K562 (cell line): ENCODE measurements around the gene GTF2A1. TPM values are rescaled to one million over a fixed set of nuclear protein-coding genes. Genes with fewer than 3 reads are reported as not detected.

Experiments
- C11orf30 ChIP-seq: fragments of 450-650 bp; IDR thresholded peaks from 2 replicates; pipeline ENCODE4 v1.6.1; 2016; ENCODE audit warnings: low read depth, mild to moderate bottlenecking
- E2F6 ChIP-seq, 2 experiments: IDR thresholded peaks; 2 replicates each; pipeline ENCODE4 v1.6.1; 2011; ENCODE audit warnings: borderline replicate concordance in 1 of 2, control low read depth in 1 of 2, low read depth in 1 of 2, low read length in 1 of 2, mild to moderate bottlenecking in 1 of 2, mixed read lengths in 1 of 2, moderate library complexity in 1 of 2; ENCODE audit not compliant: insufficient read depth in 1 of 2, insufficient read length in 1 of 2, poor library complexity in 1 of 2, severe bottlenecking in 1 of 2; ENCODE audit errors: extremely low read depth in 1 of 2
- IRF2 ChIP-seq: sonication (generic); formaldehyde crosslinking; IDR thresholded peaks from 2 replicates; pipeline ENCODE4 v1.8.1; 2022; ENCODE audit warnings: mild to moderate bottlenecking, missing genetic modification reagents
- KAT2B ChIP-seq: IDR thresholded peaks from one replicate; pipeline ENCODE4 v1.6.1; 2012; ENCODE audit warnings: low read depth, mild to moderate bottlenecking, control low read depth, inconsistent platforms, low read length, moderate library complexity
- L3MBTL2 ChIP-seq: fragments of 450-650 bp; IDR thresholded peaks from 2 replicates; pipeline ENCODE4 v1.6.1; 2016; ENCODE audit warnings: mild to moderate bottlenecking, moderate library complexity
- MGA ChIP-seq: fragments of 450-650 bp; IDR thresholded peaks from 2 replicates; pipeline ENCODE4 v1.6.1; 2016; ENCODE audit warnings: mild to moderate bottlenecking, moderate library complexity
- NR2C1 ChIP-seq, 2 experiments: fragments of 450-650 bp; IDR thresholded peaks; 2 replicates each; pipeline ENCODE4 v1.6.1; 2017; ENCODE audit warnings: mild to moderate bottlenecking in 2 of 2, antibody characterized with exemption in 1 of 2, inconsistent platforms in 1 of 2, missing compliant biosample characterization in 1 of 2, missing genetic modification characterization in 1 of 2
- SP1 ChIP-seq: sonication (generic); formaldehyde crosslinking; IDR thresholded peaks from 2 replicates; pipeline ENCODE4 v1.8.1; 2022; ENCODE audit warnings: mild to moderate bottlenecking, missing genetic modification reagents
- TAF9B ChIP-seq: fragments of 450-650 bp; IDR thresholded peaks from 2 replicates; pipeline ENCODE4 v1.6.1; 2018; ENCODE audit warnings: mild to moderate bottlenecking; ENCODE audit not compliant: partially characterized antibody
- ZNF316 ChIP-seq: fragments of 450-650 bp; IDR thresholded peaks from 2 replicates; pipeline ENCODE4 v1.6.1; 2016
- polyA plus RNA-seq, 8 experiments: library from polyadenylated mRNA; depleted of rRNA in 4 of 8; stranded (reverse) in 5 of 8; unstranded in 3 of 8; fragments of >200 nt; fragmentation: Nextera tagmentation in 2 of 8; fragmentation: Illumina TruSeq in 1 of 8; extraction: Ambion mirVana in 2 of 8; extraction: Trizol in 1 of 8; gene quantifications; 2 replicates each; pipeline versions ENCODE4 v1.2.1 to v1.2.3, GENCODE V29; 2011 to 2014; ENCODE audit warnings: inconsistent platforms in 1 of 8, missing spikeins in 1 of 8
- total RNA-seq, 7 experiments: library from RNA; depleted of rRNA in 6 of 7; stranded (reverse); fragments of >200 nt in 6 of 7; fragmentation: Illumina TruSeq in 2 of 7; extraction: Trizol in 2 of 7; gene quantifications; 2 replicates each; pipeline versions ENCODE4 v1.2.1 to v1.2.3, GENCODE V29; 2011 to 2021; ENCODE audit warnings: low replicate concordance in 1 of 7
- TF ChIP-seq, protein P1 (sequence below): fragments of 250-450 bp; sonication (Bioruptor Pico); IDR thresholded peaks from 2 replicates; pipeline ENCODE4 v1.5.0; 2021

The GTF2A1 gene
- total and polyA plus RNA-seq, 9 of the 15 experiments (the other 6 are each of a cell fraction or from before 2014, with no cell fraction given): 3.4 to 22.8 (median 14.7) TPM

GRCh38 chr14:81219210-81219758 is 1.5 kb downstream of the GTF2A1 start (continued):
- TF ChIP-seq E2F6 (IDR thresholded peaks at IDR 0.05; ENCODE audit: borderline replicate concordance in 1 of 2, extremely low read depth in 1 of 2, insufficient read depth in 1 of 2, insufficient read length in 1 of 2, low read depth in 1 of 2, low read length in 1 of 2, poor library complexity in 1 of 2, severe bottlenecking in 1 of 2) (peak in 1 of 2 experiments; percentile 69), TAF9B (peak; percentile 31), SP1 (peak; percentile 88), C11orf30 (no peak), NR2C1 (IDR thresholded peaks at IDR 0.05) (no peak), NR2C1 (tag; IDR thresholded peaks at IDR 0.05) (no peak), L3MBTL2 (peak; percentile 47; the same call in 1 of the 2 replicates), MGA (0 out of 2 replicates have a peak, but pooled peaks have one; percentile 49), ZNF316 (no peak), KAT2B (no peak), IRF2 (CRISPR knock-in tag) (no peak)
- TF ChIP-seq, protein P1, sequence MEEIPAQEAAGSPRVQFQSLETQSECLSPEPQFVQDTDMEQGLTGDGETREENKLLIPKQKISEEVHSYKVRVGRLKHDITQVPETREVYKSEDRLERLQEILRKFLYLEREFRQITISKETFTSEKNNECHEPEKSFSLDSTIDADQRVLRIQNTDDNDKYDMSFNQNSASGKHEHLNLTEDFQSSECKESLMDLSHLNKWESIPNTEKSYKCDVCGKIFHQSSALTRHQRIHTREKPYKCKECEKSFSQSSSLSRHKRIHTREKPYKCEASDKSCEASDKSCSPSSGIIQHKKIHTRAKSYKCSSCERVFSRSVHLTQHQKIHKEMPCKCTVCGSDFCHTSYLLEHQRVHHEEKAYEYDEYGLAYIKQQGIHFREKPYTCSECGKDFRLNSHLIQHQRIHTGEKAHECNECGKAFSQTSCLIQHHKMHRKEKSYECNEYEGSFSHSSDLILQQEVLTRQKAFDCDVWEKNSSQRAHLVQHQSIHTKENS (CRISPR knock-in tag): no peak
